ENCODE measurements around the gene ZNF813.

ZNF813 gene

GRCh38 chr19:53520163-53520546 lies 52.6 kb downstream of the ZNF813 start:
- no peak for DNase-seq (ENCODE audit: low read depth in 1 of 2, low spot score in 1 of 2)

GRCh38 chr19:53520547-53521372 lies 53.2 kb downstream of the ZNF813 start:
- peak; percentile 69 to 87 for DNase-seq (ENCODE audit: low read depth in 1 of 2, low spot score in 1 of 2)

- no peak for DNase-seq (ENCODE audit: low read depth in 1 of 2, low spot score in 1 of 2)
These were observed 54.1 kb downstream of the ZNF813 start for GRCh38 chr19:53521373-53522202.

GRCh38 chr19:53525922-53526321 lies 58.4 kb downstream of the ZNF813 start:
- DNase-seq (ENCODE audit: low read depth in 1 of 2, low spot score in 1 of 2): no peak

- DNase-seq (ENCODE audit: low read depth in 1 of 2, low spot score in 1 of 2): no peak
These were observed 63.1 kb downstream of the ZNF813 start for GRCh38 chr19:53530622-53531021.

GRCh38 chr19:53531457-53531856 lies 63.9 kb downstream of the ZNF813 start:
- DNase-seq (ENCODE audit: low read depth in 1 of 2, low spot score in 1 of 2): no peak

- DNase-seq (ENCODE audit: low read depth in 1 of 2, low spot score in 1 of 2): no peak
These were observed 64.8 kb downstream of the ZNF813 start for GRCh38 chr19:53532362-53532761.

GRCh38 chr19:53536225-53536548 lies 68.7 kb downstream of the ZNF813 start:
- no peak for DNase-seq (ENCODE audit: low read depth in 1 of 2, low spot score in 1 of 2)

- DNase-seq (ENCODE audit: low read depth in 1 of 2, low spot score in 1 of 2): no peak
These were observed 69.6 kb downstream of the ZNF813 start for GRCh38 chr19:53537121-53537520.

GRCh38 chr19:53537521-53538377 lies 70.2 kb downstream of the ZNF813 start, which contains the start of gene ZNF331:
ZNF331 (plus strand) TSS chr19:53538145; CDS start chr19:53569377, 31,232 bp downstream.
- peak; percentile 80 to 81 for DNase-seq (ENCODE audit: low read depth in 1 of 2, low spot score in 1 of 2)

GRCh38 chr19:53538378-53539109 lies 71.0 kb downstream of the ZNF813 start:
- no peak for DNase-seq (ENCODE audit: low read depth in 1 of 2, low spot score in 1 of 2)

GRCh38 chr19:53540091-53540490 lies 72.6 kb downstream of the ZNF813 start:
- no peak for DNase-seq (ENCODE audit: low read depth in 1 of 2, low spot score in 1 of 2)

- no peak for DNase-seq (ENCODE audit: low read depth in 1 of 2, low spot score in 1 of 2)
These were observed 74.4 kb downstream of the ZNF813 start for GRCh38 chr19:53541971-53542370.

GRCh38 chr19:53545271-53546065 lies 77.9 kb downstream of the ZNF813 start:
- DNase-seq (ENCODE audit: low read depth in 1 of 2, low spot score in 1 of 2): no peak

All from activated CD4-positive, alpha-beta T cell treated with anti-CD3 and anti-CD28 coated beads, Interleukin-2, amount 50 U/mL, for 24 hours (primary cell).